GM23338 (cell line): ENCODE data around the gene GHRHR. TPM values are rescaled to one million over a fixed set of nuclear protein-coding genes. Genes with fewer than 3 reads are reported as not detected.

Experiments
- ATAC-seq: fragments of 200-7000 bp; cut with Tn5 transposase; 3 replicates; pipeline ENCODE4 v1.9.1; 2020
- DNase-seq: peaks from one replicate; pipeline ENCODE4 v3.0.0-alpha.2; 2015; ENCODE audit warnings: low spot score
- H2AFZ ChIP-seq: fragments of 200-600 bp; sonication (generic); 2 replicates; pipeline ENCODE4 v1.8.0; 2016; ENCODE audit warnings: antibody characterized with exemption, mild to moderate bottlenecking, moderate library complexity
- H3F3A ChIP-seq: fragments of 200-600 bp; sonication (generic); replicated peaks from 2 replicates; pipeline ENCODE4 v1.8.0; 2017; ENCODE audit warnings: antibody characterized with exemption, mixed run types, low read depth
- H3K27ac ChIP-seq: fragments of 200-600 bp; sonication (generic); 2 replicates; pipeline ENCODE4 v1.6.1; 2016; ENCODE audit warnings: low read depth
- H3K27me3 ChIP-seq: fragments of 200-600 bp; sonication (generic); 2 replicates; pipeline ENCODE4 v1.8.0; 2016; ENCODE audit warnings: mild to moderate bottlenecking, mixed run types, moderate library complexity; ENCODE audit not compliant: insufficient read depth
- H3K36me3 ChIP-seq: fragments of 200-600 bp; sonication (generic); 2 replicates; pipeline ENCODE4 v1.8.0; 2016; ENCODE audit warnings: mild to moderate bottlenecking; ENCODE audit not compliant: insufficient read depth
- H3K4me1 ChIP-seq: fragments of 200-600 bp; sonication (generic); 2 replicates; pipeline ENCODE4 v1.8.0; 2016; ENCODE audit warnings: mild to moderate bottlenecking, moderate library complexity; ENCODE audit not compliant: insufficient read depth
- H3K4me2 ChIP-seq: fragments of 200-600 bp; sonication (generic); 2 replicates; pipeline ENCODE4 v1.7.1; 2017; ENCODE audit warnings: mixed run types
- H3K4me3 ChIP-seq: fragments of 200-600 bp; sonication (generic); 2 replicates; pipeline ENCODE4 v1.6.1; 2016; ENCODE audit warnings: mixed run types
- H3K79me2 ChIP-seq: fragments of 200-600 bp; sonication (generic); replicated peaks from 2 replicates; pipeline ENCODE4 v1.8.0; 2017; ENCODE audit warnings: mild to moderate bottlenecking; ENCODE audit not compliant: insufficient read depth
- H3K9me2 ChIP-seq: fragments of 200-600 bp; sonication (generic); 2 replicates; pipeline ENCODE4 v1.8.0; 2017; ENCODE audit not compliant: insufficient read depth
- H4K20me1 ChIP-seq: fragments of 200-600 bp; sonication (generic); replicated peaks from 2 replicates; pipeline ENCODE4 v1.8.0; 2017; ENCODE audit warnings: mild to moderate bottlenecking; ENCODE audit not compliant: insufficient read depth
- H3K27ac Mint-ChIP-seq: 2 replicates; pipeline ENCODE4 v1.8.0; 2020; ENCODE audit warnings: inconsistent platforms, mild to moderate bottlenecking, moderate library complexity, mixed read lengths
- H3K27me3 Mint-ChIP-seq: 3 replicates; pipeline ENCODE4 v1.8.0; 2022; ENCODE audit warnings: low read depth, mild to moderate bottlenecking, moderate library complexity, mixed read lengths, inconsistent platforms; ENCODE audit not compliant: insufficient read depth, poor library complexity
- H3K36me3 Mint-ChIP-seq: 3 replicates; pipeline ENCODE4 v1.8.0; 2021; ENCODE audit warnings: low read depth, mild to moderate bottlenecking, inconsistent platforms, moderate library complexity, mixed read lengths
- H3K4me1 Mint-ChIP-seq: 3 replicates; pipeline ENCODE4 v1.8.0; 2020; ENCODE audit warnings: mild to moderate bottlenecking, inconsistent platforms, mixed read lengths
- H3K4me3 Mint-ChIP-seq: 3 replicates; pipeline ENCODE4 v1.8.0; 2021; ENCODE audit warnings: moderate library complexity, mild to moderate bottlenecking, inconsistent platforms, mixed read lengths
- H3K9me3 Mint-ChIP-seq: 3 replicates; pipeline ENCODE4 v1.8.0; 2020; ENCODE audit warnings: moderate library complexity, mild to moderate bottlenecking, inconsistent platforms, mixed read lengths
- CREB1 ChIP-seq: fragments of 250-450 bp; sonication (Bioruptor Pico); IDR thresholded peaks from 2 replicates; pipeline ENCODE4 v1.5.0; 2020; ENCODE audit warnings: low read depth, mild to moderate bottlenecking, moderate library complexity
- JUNB ChIP-seq: IDR thresholded peaks from one replicate; pipeline ENCODE4 v1.6.1; 2016; ENCODE audit warnings: antibody characterized with exemption; ENCODE audit not compliant: unreplicated experiment
- NANOG ChIP-seq: IDR thresholded peaks from 2 replicates; pipeline ENCODE4 v1.6.1; 2016; ENCODE audit warnings: antibody characterized with exemption, borderline replicate concordance
- POLR2AphosphoS5 ChIP-seq: IDR thresholded peaks from 2 replicates; pipeline ENCODE4 v1.6.1; 2016; ENCODE audit warnings: antibody characterized with exemption, low read depth
- ZNF114 ChIP-seq: fragments of 250-450 bp; sonication (Bioruptor Pico); IDR thresholded peaks from 2 replicates; pipeline ENCODE4 v1.5.0; 2020; ENCODE audit warnings: mild to moderate bottlenecking, moderate library complexity
- ZNF331 ChIP-seq: fragments of 250-450 bp; sonication (Bioruptor Pico); IDR thresholded peaks from 2 replicates; pipeline ENCODE4 v1.5.0; 2020; ENCODE audit warnings: low read depth, mild to moderate bottlenecking, moderate library complexity
- polyA plus RNA-seq: library from polyadenylated mRNA; unstranded; fragments of >200 nt; fragmentation: Nextera tagmentation; extraction: Ambion mirVana; gene quantifications from 2 replicates; pipeline ENCODE4 v1.2.1, GENCODE V29; 2016
- total RNA-seq: library from RNA; depleted of rRNA; stranded (reverse); fragments of >200 nt; shearing (Covaris generic); gene quantifications from 2 replicates; pipeline ENCODE4 v1.2.3, GENCODE V29; 2014
- TF ChIP-seq, protein P1 (sequence below): IDR thresholded peaks from one replicate; pipeline ENCODE4 v1.6.1; 2018; ENCODE audit warnings: antibody characterized with exemption; ENCODE audit not compliant: unreplicated experiment
- TF ChIP-seq, protein P2 (sequence below): IDR thresholded peaks from 2 replicates; pipeline ENCODE4 v1.6.1; 2016; ENCODE audit warnings: antibody characterized with exemption
- TF ChIP-seq, protein P3 (sequence below): fragments of 250-450 bp; sonication (Bioruptor Pico); IDR thresholded peaks from 2 replicates; pipeline ENCODE4 v1.5.0; 2020; ENCODE audit warnings: mild to moderate bottlenecking, moderate library complexity
- TF ChIP-seq, protein P4 (sequence below), 2 experiments: fragments of 200-600 bp in 1 of 2; sonication (generic) in 1 of 2; conservative IDR thresholded peaks; 2 replicates each; pipeline versions ENCODE4 v1.5.1 to v1.6.1; 2016 to 2017; ENCODE audit warnings: antibody characterized with exemption in 2 of 2, low read depth in 2 of 2, mild to moderate bottlenecking in 2 of 2, moderate library complexity in 1 of 2

GHRHR gene
- total and polyA plus RNA-seq, 2 experiments from 2014 or later, result 2.2 TPM; not detected in 1

DNA sequence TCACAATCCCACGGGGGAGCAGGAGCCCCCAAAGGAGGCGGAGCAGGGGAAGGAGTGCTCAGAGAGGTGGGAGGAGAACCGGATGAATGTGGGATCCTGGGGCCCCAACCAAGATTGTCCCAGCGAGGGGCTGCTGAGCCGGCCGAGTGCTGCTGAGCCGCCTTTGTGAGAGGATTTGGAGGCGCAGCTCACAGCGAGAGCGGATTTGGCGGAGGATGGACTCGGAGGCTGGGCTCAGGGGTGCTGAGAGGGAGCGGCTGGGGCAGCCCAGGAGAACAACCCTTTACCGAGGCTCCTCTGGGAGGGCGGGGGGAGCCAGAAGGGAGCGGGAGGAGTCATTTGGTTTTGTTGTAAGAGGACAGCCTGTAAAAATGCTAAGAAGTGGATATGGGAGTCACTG lies 23.0 kb downstream of the GHRHR start:
- Histone ChIP-seq H3K4me3 (peak overlapping the region; percentile 35), H3K27me3 (peaks cover 8% of the 10 kb centered on the region), H3F3A (0 out of 2 replicates have a peak, but pooled peaks cover 2% of the 10 kb centered on the region), H3K9me2 (no peaks in the 10 kb centered on the region), H3K36me3 (no peaks in the 10 kb centered on the region), H3K79me2 (no peaks in the 10 kb centered on the region), H2AFZ (peak overlapping the region; percentile 88), H3K4me2 (peak overlapping the region; percentile 68), H3K4me1 (peaks cover 49% of the 10 kb centered on the region), H4K20me1 (no peaks in the 10 kb centered on the region), H3K27ac (no peak overlapping the region)
- TF ChIP-seq POLR2AphosphoS5 (no peak), CREB1 (no peak), NANOG (no peak), ZNF331 (CRISPR knock-in tag) (no peak), ZNF114 (CRISPR knock-in tag) (no peak), JUNB (no peak)
- TF ChIP-seq, protein P1, sequence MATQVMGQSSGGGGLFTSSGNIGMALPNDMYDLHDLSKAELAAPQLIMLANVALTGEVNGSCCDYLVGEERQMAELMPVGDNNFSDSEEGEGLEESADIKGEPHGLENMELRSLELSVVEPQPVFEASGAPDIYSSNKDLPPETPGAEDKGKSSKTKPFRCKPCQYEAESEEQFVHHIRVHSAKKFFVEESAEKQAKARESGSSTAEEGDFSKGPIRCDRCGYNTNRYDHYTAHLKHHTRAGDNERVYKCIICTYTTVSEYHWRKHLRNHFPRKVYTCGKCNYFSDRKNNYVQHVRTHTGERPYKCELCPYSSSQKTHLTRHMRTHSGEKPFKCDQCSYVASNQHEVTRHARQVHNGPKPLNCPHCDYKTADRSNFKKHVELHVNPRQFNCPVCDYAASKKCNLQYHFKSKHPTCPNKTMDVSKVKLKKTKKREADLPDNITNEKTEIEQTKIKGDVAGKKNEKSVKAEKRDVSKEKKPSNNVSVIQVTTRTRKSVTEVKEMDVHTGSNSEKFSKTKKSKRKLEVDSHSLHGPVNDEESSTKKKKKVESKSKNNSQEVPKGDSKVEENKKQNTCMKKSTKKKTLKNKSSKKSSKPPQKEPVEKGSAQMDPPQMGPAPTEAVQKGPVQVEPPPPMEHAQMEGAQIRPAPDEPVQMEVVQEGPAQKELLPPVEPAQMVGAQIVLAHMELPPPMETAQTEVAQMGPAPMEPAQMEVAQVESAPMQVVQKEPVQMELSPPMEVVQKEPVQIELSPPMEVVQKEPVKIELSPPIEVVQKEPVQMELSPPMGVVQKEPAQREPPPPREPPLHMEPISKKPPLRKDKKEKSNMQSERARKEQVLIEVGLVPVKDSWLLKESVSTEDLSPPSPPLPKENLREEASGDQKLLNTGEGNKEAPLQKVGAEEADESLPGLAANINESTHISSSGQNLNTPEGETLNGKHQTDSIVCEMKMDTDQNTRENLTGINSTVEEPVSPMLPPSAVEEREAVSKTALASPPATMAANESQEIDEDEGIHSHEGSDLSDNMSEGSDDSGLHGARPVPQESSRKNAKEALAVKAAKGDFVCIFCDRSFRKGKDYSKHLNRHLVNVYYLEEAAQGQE, result no peak
- TF ChIP-seq, protein P2, sequence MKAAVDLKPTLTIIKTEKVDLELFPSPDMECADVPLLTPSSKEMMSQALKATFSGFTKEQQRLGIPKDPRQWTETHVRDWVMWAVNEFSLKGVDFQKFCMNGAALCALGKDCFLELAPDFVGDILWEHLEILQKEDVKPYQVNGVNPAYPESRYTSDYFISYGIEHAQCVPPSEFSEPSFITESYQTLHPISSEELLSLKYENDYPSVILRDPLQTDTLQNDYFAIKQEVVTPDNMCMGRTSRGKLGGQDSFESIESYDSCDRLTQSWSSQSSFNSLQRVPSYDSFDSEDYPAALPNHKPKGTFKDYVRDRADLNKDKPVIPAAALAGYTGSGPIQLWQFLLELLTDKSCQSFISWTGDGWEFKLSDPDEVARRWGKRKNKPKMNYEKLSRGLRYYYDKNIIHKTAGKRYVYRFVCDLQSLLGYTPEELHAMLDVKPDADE, result no peak
- TF ChIP-seq, protein P3, sequence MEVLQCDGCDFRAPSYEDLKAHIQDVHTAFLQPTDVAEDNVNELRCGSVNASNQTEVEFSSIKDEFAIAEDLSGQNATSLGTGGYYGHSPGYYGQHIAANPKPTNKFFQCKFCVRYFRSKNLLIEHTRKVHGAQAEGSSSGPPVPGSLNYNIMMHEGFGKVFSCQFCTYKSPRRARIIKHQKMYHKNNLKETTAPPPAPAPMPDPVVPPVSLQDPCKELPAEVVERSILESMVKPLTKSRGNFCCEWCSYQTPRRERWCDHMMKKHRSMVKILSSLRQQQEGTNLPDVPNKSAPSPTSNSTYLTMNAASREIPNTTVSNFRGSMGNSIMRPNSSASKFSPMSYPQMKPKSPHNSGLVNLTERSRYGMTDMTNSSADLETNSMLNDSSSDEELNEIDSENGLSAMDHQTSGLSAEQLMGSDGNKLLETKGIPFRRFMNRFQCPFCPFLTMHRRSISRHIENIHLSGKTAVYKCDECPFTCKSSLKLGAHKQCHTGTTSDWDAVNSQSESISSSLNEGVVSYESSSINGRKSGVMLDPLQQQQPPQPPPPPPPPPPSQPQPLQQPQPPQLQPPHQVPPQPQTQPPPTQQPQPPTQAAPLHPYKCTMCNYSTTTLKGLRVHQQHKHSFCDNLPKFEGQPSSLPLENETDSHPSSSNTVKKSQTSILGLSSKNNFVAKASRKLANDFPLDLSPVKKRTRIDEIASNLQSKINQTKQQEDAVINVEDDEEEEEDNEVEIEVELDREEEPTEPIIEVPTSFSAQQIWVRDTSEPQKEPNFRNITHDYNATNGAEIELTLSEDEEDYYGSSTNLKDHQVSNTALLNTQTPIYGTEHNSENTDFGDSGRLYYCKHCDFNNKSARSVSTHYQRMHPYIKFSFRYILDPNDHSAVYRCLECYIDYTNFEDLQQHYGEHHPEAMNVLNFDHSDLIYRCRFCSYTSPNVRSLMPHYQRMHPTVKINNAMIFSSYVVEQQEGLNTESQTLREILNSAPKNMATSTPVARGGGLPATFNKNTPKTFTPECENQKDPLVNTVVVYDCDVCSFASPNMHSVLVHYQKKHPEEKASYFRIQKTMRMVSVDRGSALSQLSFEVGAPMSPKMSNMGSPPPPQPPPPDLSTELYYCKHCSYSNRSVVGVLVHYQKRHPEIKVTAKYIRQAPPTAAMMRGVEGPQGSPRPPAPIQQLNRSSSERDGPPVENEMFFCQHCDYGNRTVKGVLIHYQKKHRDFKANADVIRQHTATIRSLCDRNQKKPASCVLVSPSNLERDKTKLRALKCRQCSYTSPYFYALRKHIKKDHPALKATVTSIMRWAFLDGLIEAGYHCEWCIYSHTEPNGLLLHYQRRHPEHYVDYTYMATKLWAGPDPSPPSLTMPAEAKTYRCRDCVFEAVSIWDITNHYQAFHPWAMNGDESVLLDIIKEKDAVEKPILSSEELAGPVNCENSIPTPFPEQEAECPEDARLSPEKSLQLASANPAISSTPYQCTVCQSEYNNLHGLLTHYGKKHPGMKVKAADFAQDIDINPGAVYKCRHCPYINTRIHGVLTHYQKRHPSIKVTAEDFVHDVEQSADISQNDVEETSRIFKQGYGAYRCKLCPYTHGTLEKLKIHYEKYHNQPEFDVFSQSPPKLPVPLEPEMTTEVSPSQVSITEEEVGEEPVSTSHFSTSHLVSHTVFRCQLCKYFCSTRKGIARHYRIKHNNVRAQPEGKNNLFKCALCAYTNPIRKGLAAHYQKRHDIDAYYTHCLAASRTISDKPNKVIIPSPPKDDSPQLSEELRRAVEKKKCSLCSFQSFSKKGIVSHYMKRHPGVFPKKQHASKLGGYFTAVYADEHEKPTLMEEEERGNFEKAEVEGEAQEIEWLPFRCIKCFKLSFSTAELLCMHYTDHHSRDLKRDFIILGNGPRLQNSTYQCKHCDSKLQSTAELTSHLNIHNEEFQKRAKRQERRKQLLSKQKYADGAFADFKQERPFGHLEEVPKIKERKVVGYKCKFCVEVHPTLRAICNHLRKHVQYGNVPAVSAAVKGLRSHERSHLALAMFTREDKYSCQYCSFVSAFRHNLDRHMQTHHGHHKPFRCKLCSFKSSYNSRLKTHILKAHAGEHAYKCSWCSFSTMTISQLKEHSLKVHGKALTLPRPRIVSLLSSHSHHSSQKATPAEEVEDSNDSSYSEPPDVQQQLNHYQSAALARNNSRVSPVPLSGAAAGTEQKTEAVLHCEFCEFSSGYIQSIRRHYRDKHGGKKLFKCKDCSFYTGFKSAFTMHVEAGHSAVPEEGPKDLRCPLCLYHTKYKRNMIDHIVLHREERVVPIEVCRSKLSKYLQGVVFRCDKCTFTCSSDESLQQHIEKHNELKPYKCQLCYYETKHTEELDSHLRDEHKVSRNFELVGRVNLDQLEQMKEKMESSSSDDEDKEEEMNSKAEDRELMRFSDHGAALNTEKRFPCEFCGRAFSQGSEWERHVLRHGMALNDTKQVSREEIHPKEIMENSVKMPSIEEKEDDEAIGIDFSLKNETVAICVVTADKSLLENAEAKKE (CRISPR knock-in tag), result no peak
- TF ChIP-seq, protein P4, sequence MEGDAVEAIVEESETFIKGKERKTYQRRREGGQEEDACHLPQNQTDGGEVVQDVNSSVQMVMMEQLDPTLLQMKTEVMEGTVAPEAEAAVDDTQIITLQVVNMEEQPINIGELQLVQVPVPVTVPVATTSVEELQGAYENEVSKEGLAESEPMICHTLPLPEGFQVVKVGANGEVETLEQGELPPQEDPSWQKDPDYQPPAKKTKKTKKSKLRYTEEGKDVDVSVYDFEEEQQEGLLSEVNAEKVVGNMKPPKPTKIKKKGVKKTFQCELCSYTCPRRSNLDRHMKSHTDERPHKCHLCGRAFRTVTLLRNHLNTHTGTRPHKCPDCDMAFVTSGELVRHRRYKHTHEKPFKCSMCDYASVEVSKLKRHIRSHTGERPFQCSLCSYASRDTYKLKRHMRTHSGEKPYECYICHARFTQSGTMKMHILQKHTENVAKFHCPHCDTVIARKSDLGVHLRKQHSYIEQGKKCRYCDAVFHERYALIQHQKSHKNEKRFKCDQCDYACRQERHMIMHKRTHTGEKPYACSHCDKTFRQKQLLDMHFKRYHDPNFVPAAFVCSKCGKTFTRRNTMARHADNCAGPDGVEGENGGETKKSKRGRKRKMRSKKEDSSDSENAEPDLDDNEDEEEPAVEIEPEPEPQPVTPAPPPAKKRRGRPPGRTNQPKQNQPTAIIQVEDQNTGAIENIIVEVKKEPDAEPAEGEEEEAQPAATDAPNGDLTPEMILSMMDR (conservative IDR thresholded peaks at IDR 0.05; ENCODE audit: low read depth in 2 of 2), result no peak
- ATAC-seq, result peak; percentile 35
- H3K9me3 Mint-ChIP-seq, result no peaks in the 10 kb centered on the region
- H3K4me3 Mint-ChIP-seq, result peak overlapping the region; percentile 78
- peak; percentile 65 for DNase-seq
- H3K27me3 Mint-ChIP-seq, result peaks cover 28% of the 10 kb centered on the region
- H3K4me1 Mint-ChIP-seq, result peaks cover 67% of the 10 kb centered on the region
- H3K27ac Mint-ChIP-seq, result peak overlapping the region; percentile 6; the same call in 1 of the 2 replicates
- no peaks in the 10 kb centered on the region; the same call in 2 of the 3 replicates for H3K36me3 Mint-ChIP-seq
